HCT116 (cell line): ENCODE results near the gene EPHA4. TPM values are rescaled to one million over a fixed set of nuclear protein-coding genes. Genes with fewer than 3 reads are reported as not detected.

Source experiments
- ATAC-seq: fragments of 200-7000 bp; cut with Tn5 transposase; 2 replicates; pipeline ENCODE4 v1.9.1; 2020; ENCODE audit warnings: mild to moderate bottlenecking, moderate library complexity
- BruUV-seq: library from RNA; stranded (reverse); fragments of 400-500 nt; replicated peaks from 2 replicates; lab custom pipeline; 2021; lab: Mats Ljungman, UMichigan
- CTCF ChIA-PET: fragments of 300-600 bp; sonication (Branson Sonifier 250); formaldehyde crosslinking; loops from one replicate; lab custom pipeline; 2021; ENCODE audit warnings: antibody characterized with exemption; lab: Charles Lee
- POLR2A ChIA-PET: fragments of 300-600, 350-600 bp; sonication (Branson Sonifier 250); formaldehyde crosslinking; loops from one replicate; lab custom pipeline; 2021; ENCODE audit warnings: antibody characterized with exemption; lab: Charles Lee
- RAD21 ChIA-PET, 2 experiments: fragments of 300-600 bp; sonication (Branson Sonifier 250); formaldehyde crosslinking; loops; one replicate each; lab custom pipeline; 2023; ENCODE audit warnings: low total read pairs in 2 of 2; ENCODE audit not compliant: uncharacterized antibody in 2 of 2, unreplicated experiment in 2 of 2, low non-redundant PET in 1 of 2; lab: Charles Lee
- DNase-seq: peaks from one replicate; pipeline ENCODE4 v3.0.0-alpha.2; 2010; ENCODE audit warnings: low read depth, low spot score
- H2AFZ ChIP-seq: fragments of 200-600 bp; shearing (Covaris generic), sonication (generic); 2 replicates; pipeline ENCODE4 v1.6.1; 2017; ENCODE audit warnings: low read depth, mixed run types, mixed read lengths, antibody characterized with exemption, low read length; ENCODE audit not compliant: poor library complexity, severe bottlenecking
- H3K27ac ChIP-seq: 2 replicates; pipeline ENCODE4 v1.5.1; 2012; ENCODE audit warnings: low read depth, low read length
- H3K27me3 ChIP-seq: fragments of 200-600 bp; sonication (generic); 2 replicates; pipeline ENCODE4 v1.6.1; 2016; ENCODE audit warnings: mixed run types, low read length, mixed read lengths; ENCODE audit not compliant: insufficient read depth
- H3K36me3 ChIP-seq, 2 experiments: fragments of 200-500 bp in 1 of 2; fragments of 200-600 bp in 1 of 2; sonication (Bioruptor generic) in 1 of 2; sonication (generic) in 1 of 2; 2 replicates each; pipeline versions ENCODE4 v1.5.1 to v1.6.1; 2014 to 2016; ENCODE audit warnings: low read length in 2 of 2, inconsistent platforms in 1 of 2, mixed read lengths in 1 of 2, mixed run types in 1 of 2; ENCODE audit not compliant: insufficient read depth in 2 of 2, control insufficient read depth in 1 of 2
- H3K4me1 ChIP-seq, 2 experiments: fragments of 200-600 bp in 1 of 2; sonication (generic) in 1 of 2; 2 replicates each; pipeline versions ENCODE4 v1.5.1 to v1.6.1; 2012 to 2017; ENCODE audit warnings: low read length in 2 of 2, inconsistent platforms in 1 of 2, mild to moderate bottlenecking in 1 of 2, mixed read lengths in 1 of 2, mixed run types in 1 of 2, moderate library complexity in 1 of 2; ENCODE audit not compliant: insufficient read depth in 2 of 2, control insufficient read depth in 1 of 2
- H3K4me2 ChIP-seq: fragments of 200-600 bp; sonication (generic); 2 replicates; pipeline ENCODE4 v1.6.1; 2017; ENCODE audit warnings: mixed run types, low read length, mixed read lengths
- H3K4me3 ChIP-seq, 2 experiments: fragments of 200-600 bp in 1 of 2; sonication (generic) in 1 of 2; replicated peaks in 1 of 2; 2 replicates each; pipeline ENCODE4 v1.5.1; 2011 to 2016; ENCODE audit warnings: low read length in 2 of 2, control low read depth in 1 of 2, low read depth in 1 of 2, mild to moderate bottlenecking in 1 of 2, mixed read lengths in 1 of 2, mixed run types in 1 of 2
- H3K79me2 ChIP-seq: fragments of 200-600 bp; sonication (generic); 2 replicates; pipeline ENCODE4 v1.6.1; 2017; ENCODE audit warnings: mild to moderate bottlenecking, mixed run types, low read length, moderate library complexity, mixed read lengths; ENCODE audit not compliant: insufficient read depth
- H3K9ac ChIP-seq: fragments of 200-600 bp; sonication (generic); 2 replicates; pipeline ENCODE4 v1.6.1; 2016; ENCODE audit warnings: low read length, mixed read lengths
- H3K9me2 ChIP-seq: fragments of 200-600 bp; sonication (generic), shearing (Covaris generic); 2 replicates; pipeline ENCODE4 v1.6.1; 2017; ENCODE audit warnings: mixed run types, mild to moderate bottlenecking, moderate library complexity; ENCODE audit not compliant: insufficient read depth
- H3K9me3 ChIP-seq, 2 experiments: fragments of 200-500 bp in 1 of 2; fragments of 200-600 bp in 1 of 2; sonication (Bioruptor generic) in 1 of 2; sonication (generic) in 1 of 2; 2 replicates each; pipeline ENCODE4 v1.6.1; 2014 to 2017; ENCODE audit warnings: low read length in 2 of 2, mixed read lengths in 2 of 2, inconsistent platforms in 1 of 2, low read depth in 1 of 2, mild to moderate bottlenecking in 1 of 2, mixed run types in 1 of 2, moderate library complexity in 1 of 2; ENCODE audit not compliant: control insufficient read depth in 1 of 2, insufficient read depth in 1 of 2
- H4K20me1 ChIP-seq: fragments of 200-600 bp; sonication (generic), shearing (Covaris generic); 2 replicates; pipeline ENCODE4 v1.6.1; 2017; ENCODE audit warnings: mixed run types, mild to moderate bottlenecking, moderate library complexity; ENCODE audit not compliant: insufficient read depth
- ATF3 ChIP-seq: IDR thresholded peaks from 2 replicates; pipeline ENCODE4 v1.6.1; 2012
- CEBPB ChIP-seq: IDR thresholded peaks from 2 replicates; pipeline ENCODE4 v1.6.1; 2012; ENCODE audit warnings: low read depth
- CTCF ChIP-seq, 3 experiments: fragments of 200-600 bp in 1 of 3; sonication (generic) in 1 of 3; IDR thresholded peaks in 2 of 3; conservative IDR thresholded peaks in 1 of 3; 2 replicates each; pipeline ENCODE4 v1.5.1; 2012 to 2017; ENCODE audit warnings: low read depth in 2 of 3, low read length in 2 of 3, antibody characterized with exemption in 1 of 3, borderline replicate concordance in 1 of 3, control low read depth in 1 of 3, mild to moderate bottlenecking in 1 of 3, mixed read lengths in 1 of 3, mixed run types in 1 of 3, moderate library complexity in 1 of 3; ENCODE audit not compliant: insufficient read depth in 1 of 3
- EGR1 ChIP-seq: IDR thresholded peaks from 2 replicates; pipeline ENCODE4 v1.6.1; 2012; ENCODE audit warnings: low read depth
- ELF1 ChIP-seq: IDR thresholded peaks from 2 replicates; pipeline ENCODE4 v1.6.1; 2012; ENCODE audit warnings: low read depth, borderline replicate concordance
- EZH2 ChIP-seq: fragments of 200-600 bp; sonication (generic); IDR thresholded peaks from 2 replicates; pipeline ENCODE4 v1.6.1; 2017; ENCODE audit warnings: antibody characterized with exemption, mixed run types
- EZH2phosphoT487 ChIP-seq: fragments of 200-600 bp; IDR thresholded peaks from 2 replicates; pipeline ENCODE4 v1.6.1; 2018; ENCODE audit warnings: antibody characterized with exemption, borderline replicate concordance
- FOSL1 ChIP-seq: IDR thresholded peaks from 2 replicates; pipeline ENCODE4 v1.6.1; 2012; ENCODE audit warnings: low read depth
- JUND ChIP-seq: IDR thresholded peaks from 2 replicates; pipeline ENCODE4 v1.6.1; 2012
- MAX ChIP-seq: IDR thresholded peaks from 2 replicates; pipeline ENCODE4 v1.6.1; 2012
- POLR2A ChIP-seq: IDR thresholded peaks from 2 replicates; pipeline ENCODE4 v1.7.0; 2011; ENCODE audit warnings: borderline replicate concordance; ENCODE audit not compliant: insufficient read depth, insufficient read length; ENCODE audit errors: extremely low read depth
- POLR2AphosphoS5 ChIP-seq: IDR thresholded peaks from 2 replicates; pipeline ENCODE4 v1.6.1; 2011; ENCODE audit warnings: mild to moderate bottlenecking, low read depth, low read length, moderate library complexity
- SIN3A ChIP-seq: IDR thresholded peaks from 2 replicates; pipeline ENCODE4 v1.6.1; 2012; ENCODE audit warnings: low read depth
- SP1 ChIP-seq: IDR thresholded peaks from 2 replicates; pipeline ENCODE4 v1.6.1; 2012; ENCODE audit warnings: low read depth
- SRF ChIP-seq: IDR thresholded peaks from 2 replicates; pipeline ENCODE4 v1.6.1; 2012; ENCODE audit warnings: low read depth
- TCF7L2 ChIP-seq: IDR thresholded peaks from 2 replicates; pipeline ENCODE4 v1.7.0; 2011; ENCODE audit warnings: borderline replicate concordance, inconsistent platforms; ENCODE audit not compliant: insufficient read depth, insufficient read length; ENCODE audit errors: extremely low read depth
- YY1 ChIP-seq: IDR thresholded peaks from 2 replicates; pipeline ENCODE4 v1.6.1; 2011; ENCODE audit warnings: low read length, low read depth, moderate library complexity, mild to moderate bottlenecking; ENCODE audit not compliant: insufficient replicate concordance; ENCODE audit errors: extremely low read depth
- ZFX ChIP-seq: fragments of 450-650 bp; IDR thresholded peaks from 2 replicates; pipeline ENCODE4 v1.6.1; 2017
- ZNF274 ChIP-seq: fragments of 200-500 bp; sonication (Bioruptor generic); IDR thresholded peaks from 2 replicates; pipeline ENCODE4 v1.6.1; 2014; ENCODE audit warnings: mild to moderate bottlenecking, low read depth, low read length, inconsistent platforms
- intact Hi-C: fragments of 100-400 bp; cut with micrococcal nuclease; formaldehyde crosslinking; loops from 2 replicates; pipeline ENCODE4 v1.10.0; 2022
- total RNA-seq: library from RNA; stranded (reverse); gene quantifications from one replicate; pipeline ENCODE4 v1.2.1, GENCODE V29; 2021; ENCODE audit not compliant: unreplicated experiment

EPHA4 gene
- total RNA-seq, 1 experiment from 2014 or later = 3.5 TPM

- Histone ChIP-seq H4K20me1 (no peaks in the 10 kb centered on the region), H3K36me3 (no peaks in the 10 kb centered on the region), H3K9me3 (no peaks in the 10 kb centered on the region), H3K9me2 (no peaks in the 10 kb centered on the region), H3K9ac (no peak overlapping the region), H3K4me2 (no peak overlapping the region), H3K4me1 (no peaks in the 10 kb centered on the region), H2AFZ (no peak overlapping the region), H3K27ac (no peak overlapping the region), H3K27me3 (peaks cover 19% of the 10 kb centered on the region), H3K4me3 (no peak overlapping the region), H3K79me2 (no peaks in the 10 kb centered on the region)
- ATAC-seq = no peak
- TF ChIP-seq POLR2AphosphoS5 (no peak), POLR2A (no peak), ZNF274 (no peak), JUND (no peak), EGR1 (no peak), SIN3A (no peak), ZFX (no peak), MAX (no peak), CTCF (IDR thresholded peaks at IDR 0.05 in 2 of 3, conservative IDR thresholded peaks at IDR 0.05 in 1 of 3; ENCODE audit: borderline replicate concordance in 1 of 3, insufficient read depth in 1 of 3, low read depth in 2 of 3, low read length in 2 of 3) (no peak), YY1 (no peak), ATF3 (no peak), EZH2 (no peak), CEBPB (no peak), SP1 (no peak), ELF1 (no peak), FOSL1 (no peak), EZH2phosphoT487 (no peak), SRF (no peak), TCF7L2 (no peak)
- POLR2A ChIA-PET = no interaction called here
- BruUV-seq = no TSS peak
- intact Hi-C loops = no loop called here
- RAD21 ChIA-PET = no interaction called here
- CTCF ChIA-PET = no interaction called here
- no peak for DNase-seq
These were observed 105.4 kb downstream of the EPHA4 start for GRCh38 chr2:221466744-221467143.
